SK-N-SH (cell line): ENCODE data around the gene RNF13.

Source experiments
- CHD2 ChIP-seq: fragments of 150-350 bp; IDR thresholded peaks from 2 replicates; pipeline ENCODE4 v1.6.1; 2018; ENCODE audit warnings: low read length; ENCODE audit not compliant: partially characterized antibody
- EP300 ChIP-seq, 2 experiments: IDR thresholded peaks; 2 replicates each; pipeline versions ENCODE4 v1.4.0 to v1.6.1; 2012; ENCODE audit warnings: borderline replicate concordance in 1 of 2, low read depth in 1 of 2, low read length in 1 of 2
- EZH2phosphoT487 ChIP-seq: fragments of 200-600 bp; sonication (generic); IDR thresholded peaks from 2 replicates; pipeline ENCODE4 v1.6.1; 2017; ENCODE audit warnings: low read depth, mixed run types, mild to moderate bottlenecking, antibody characterized with exemption, moderate library complexity, borderline replicate concordance
- FOXM1 ChIP-seq: IDR thresholded peaks from 2 replicates; pipeline ENCODE4 v1.4.0; 2012; ENCODE audit warnings: low read depth, mild to moderate bottlenecking
- GABPA ChIP-seq: IDR thresholded peaks from 2 replicates; pipeline ENCODE4 v1.4.0; 2012; ENCODE audit warnings: low read depth, mild to moderate bottlenecking
- MAX ChIP-seq: IDR thresholded peaks from 2 replicates; pipeline ENCODE4 v1.4.0; 2012; ENCODE audit warnings: low read depth
- NRF1 ChIP-seq: IDR thresholded peaks from 2 replicates; pipeline ENCODE4 v1.6.1; 2012; ENCODE audit warnings: low read depth, mild to moderate bottlenecking, low read length
- POLR2AphosphoS5 ChIP-seq: IDR thresholded peaks from 2 replicates; pipeline ENCODE4 v1.6.1; 2012; ENCODE audit warnings: low read depth, low read length
- RAD21 ChIP-seq: IDR thresholded peaks from 2 replicates; pipeline ENCODE4 v1.6.1; 2012; ENCODE audit warnings: mild to moderate bottlenecking, low read length
- SMC3 ChIP-seq: IDR thresholded peaks from 2 replicates; pipeline ENCODE4 v1.6.1; 2012; ENCODE audit warnings: low read depth, low read length, improper control_type of control experiment
- YY1 ChIP-seq: IDR thresholded peaks from 2 replicates; pipeline ENCODE4 v1.4.0; 2012; ENCODE audit warnings: low read depth, mild to moderate bottlenecking
- TF ChIP-seq, protein P1 (sequence below): fragments of 200-600 bp; sonication (generic); IDR thresholded peaks from 2 replicates; pipeline ENCODE4 v1.6.1; 2017; ENCODE audit warnings: antibody characterized with exemption, mild to moderate bottlenecking, moderate library complexity

GRCh38 chr3:149964291-149964690, 151.3 kb downstream of the RNF13 start:
- TF ChIP-seq GABPA (no peak), NRF1 (no peak), CHD2 (no peak), RAD21 (no peak), YY1 (no peak), EP300 (IDR thresholded peaks at IDR 0.05; ENCODE audit: borderline replicate concordance in 1 of 2, low read depth in 1 of 2, low read length in 1 of 2) (no peak), FOXM1 (no peak), POLR2AphosphoS5 (no peak), MAX (no peak), SMC3 (no peak), EZH2phosphoT487 (no peak)
- TF ChIP-seq, protein P1, sequence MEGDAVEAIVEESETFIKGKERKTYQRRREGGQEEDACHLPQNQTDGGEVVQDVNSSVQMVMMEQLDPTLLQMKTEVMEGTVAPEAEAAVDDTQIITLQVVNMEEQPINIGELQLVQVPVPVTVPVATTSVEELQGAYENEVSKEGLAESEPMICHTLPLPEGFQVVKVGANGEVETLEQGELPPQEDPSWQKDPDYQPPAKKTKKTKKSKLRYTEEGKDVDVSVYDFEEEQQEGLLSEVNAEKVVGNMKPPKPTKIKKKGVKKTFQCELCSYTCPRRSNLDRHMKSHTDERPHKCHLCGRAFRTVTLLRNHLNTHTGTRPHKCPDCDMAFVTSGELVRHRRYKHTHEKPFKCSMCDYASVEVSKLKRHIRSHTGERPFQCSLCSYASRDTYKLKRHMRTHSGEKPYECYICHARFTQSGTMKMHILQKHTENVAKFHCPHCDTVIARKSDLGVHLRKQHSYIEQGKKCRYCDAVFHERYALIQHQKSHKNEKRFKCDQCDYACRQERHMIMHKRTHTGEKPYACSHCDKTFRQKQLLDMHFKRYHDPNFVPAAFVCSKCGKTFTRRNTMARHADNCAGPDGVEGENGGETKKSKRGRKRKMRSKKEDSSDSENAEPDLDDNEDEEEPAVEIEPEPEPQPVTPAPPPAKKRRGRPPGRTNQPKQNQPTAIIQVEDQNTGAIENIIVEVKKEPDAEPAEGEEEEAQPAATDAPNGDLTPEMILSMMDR, result no peak
